Measurements from ENCODE around the gene TCF7L1.

Gene TCF7L1

GRCh38 chr2:85184990-85185389 is 51.8 kb downstream of the TCF7L1 start:
- DNase-seq (ENCODE audit: low read depth, low spot score): no peak
- TF ChIP-seq CTCF (IDR thresholded peaks at IDR 0.05; ENCODE audit: low read depth, low read length): no peak
- in situ Hi-C loops (cut with HindIII; ENCODE audit: low sequenced_read_pairs): no loop called here
- H3K4me3 ChIP-seq (ENCODE audit: low read depth, low read length): no peak overlapping the region

DNA sequence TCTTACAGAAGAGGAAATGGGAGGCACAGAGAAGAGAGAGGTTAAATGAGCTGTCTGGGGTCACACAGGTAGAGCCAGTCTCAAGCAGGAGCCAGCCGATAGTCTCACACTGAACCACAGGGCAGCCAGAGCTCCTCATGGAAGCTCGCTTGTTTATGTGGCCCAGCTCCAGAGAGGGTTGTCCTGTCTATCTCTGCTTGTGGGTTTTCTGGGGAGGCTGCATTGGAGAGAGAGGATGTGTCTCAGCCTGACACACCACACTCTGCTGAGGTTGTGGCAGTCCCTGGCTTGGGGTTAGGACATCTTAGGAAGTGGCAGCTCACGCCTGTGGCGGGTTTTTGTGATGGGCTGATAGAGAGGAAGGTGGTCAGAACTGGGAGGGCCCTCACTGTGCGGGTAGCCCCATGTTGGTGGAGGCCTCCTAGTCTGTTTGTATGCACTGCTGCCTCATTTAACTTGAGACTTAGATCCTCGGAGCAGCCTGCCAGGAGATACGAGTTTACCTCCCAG is 52.3 kb downstream of the TCF7L1 start:
- no peak for TF ChIP-seq CTCF (IDR thresholded peaks at IDR 0.05; ENCODE audit: low read depth, low read length)
- no peak for DNase-seq (ENCODE audit: low read depth, low spot score)
- H3K4me3 ChIP-seq (ENCODE audit: low read depth, low read length): no peak overlapping the region
- in situ Hi-C loops (cut with HindIII; ENCODE audit: low sequenced_read_pairs): no loop called here

DNA sequence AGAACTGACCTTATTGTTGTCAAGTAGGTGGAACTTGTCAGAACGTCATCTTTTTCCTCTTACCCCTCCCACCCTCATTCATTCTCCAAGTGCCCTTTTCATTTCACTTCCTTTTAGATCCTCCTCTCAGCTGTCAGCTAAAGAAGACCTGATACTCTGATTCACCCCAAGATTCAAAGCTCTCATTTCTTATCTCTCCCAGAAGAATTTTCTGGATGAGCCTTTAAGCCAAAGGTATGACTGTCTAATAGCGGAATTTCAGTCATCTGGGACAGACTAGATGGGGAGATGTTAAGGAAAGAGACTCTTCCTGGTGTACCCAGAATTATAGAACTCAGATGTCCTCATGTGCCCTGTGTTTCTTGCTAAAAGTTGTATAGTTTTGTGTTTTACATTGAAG is 53.9 kb downstream of the TCF7L1 start:
- no peak for TF ChIP-seq CTCF (IDR thresholded peaks at IDR 0.05; ENCODE audit: low read depth, low read length)
- in situ Hi-C loops (cut with HindIII; ENCODE audit: low sequenced_read_pairs): no loop called here
- no peak overlapping the region for H3K4me3 ChIP-seq (ENCODE audit: low read depth, low read length)
- no peak for DNase-seq (ENCODE audit: low read depth, low spot score)

DNA sequence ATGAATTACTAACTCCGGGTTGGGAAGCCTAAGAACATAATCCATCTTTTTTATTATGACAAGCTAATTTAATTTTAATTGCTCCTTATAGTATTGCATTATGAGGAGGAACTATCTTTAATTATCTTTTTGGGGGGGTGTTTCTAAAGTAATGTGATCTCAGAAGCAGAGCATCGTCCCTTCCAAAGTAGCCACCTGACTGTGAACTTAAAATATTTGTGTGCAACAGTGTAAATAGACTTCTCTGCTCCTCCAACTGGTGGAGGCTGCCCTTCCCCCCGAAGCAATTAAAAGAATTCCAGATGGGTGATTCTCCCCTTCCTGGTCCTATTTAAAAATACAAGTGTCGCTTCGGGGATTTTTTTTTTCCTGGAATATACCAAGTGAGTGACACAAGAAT is 55.7 kb downstream of the TCF7L1 start:
- in situ Hi-C loops (cut with HindIII; ENCODE audit: low sequenced_read_pairs): no loop called here
- no peak for TF ChIP-seq CTCF (IDR thresholded peaks at IDR 0.05; ENCODE audit: low read depth, low read length)
- no peak overlapping the region for H3K4me3 ChIP-seq (ENCODE audit: low read depth, low read length)
- DNase-seq (ENCODE audit: low read depth, low spot score): no peak

- no peak for TF ChIP-seq CTCF (IDR thresholded peaks at IDR 0.05; ENCODE audit: low read depth, low read length)
- H3K4me3 ChIP-seq (ENCODE audit: low read depth, low read length): no peak overlapping the region
- in situ Hi-C loops (cut with HindIII; ENCODE audit: low sequenced_read_pairs): no loop called here
- no peak for DNase-seq (ENCODE audit: low read depth, low spot score)
Observed at GRCh38 chr2:85189606-85190270, 56.5 kb downstream of the TCF7L1 start.

- no peak for TF ChIP-seq CTCF (IDR thresholded peaks at IDR 0.05; ENCODE audit: low read depth, low read length)
- H3K4me3 ChIP-seq (ENCODE audit: low read depth, low read length): no peak overlapping the region
- in situ Hi-C loops (cut with HindIII; ENCODE audit: low sequenced_read_pairs): no loop called here
- DNase-seq (ENCODE audit: low read depth, low spot score): no peak
Observed at GRCh38 chr2:85191157-85191556, 58.0 kb downstream of the TCF7L1 start.
